Measurements from ENCODE around the gene ACTN4. TPM values are rescaled to one million over a fixed set of nuclear protein-coding genes. Genes with fewer than 3 reads are reported as not detected.

ACTN4 gene
- total RNA-seq, 1 experiment from 2014 or later, result 1,083 TPM

GRCh38 chr19:38660724-38661123 is 13.3 kb downstream of the ACTN4 start:
- no peak for DNase-seq (ENCODE audit: low spot score)

- peak; percentile 79 for DNase-seq (ENCODE audit: low spot score)
Measured at GRCh38 chr19:38661136-38661535, 13.7 kb downstream of the ACTN4 start.

- DNase-seq (ENCODE audit: low spot score), result peak; percentile 100
Measured at GRCh38 chr19:38661996-38662395, 14.5 kb downstream of the ACTN4 start.

- DNase-seq (ENCODE audit: low spot score), result no peak
Measured at GRCh38 chr19:38662537-38663155, 15.2 kb downstream of the ACTN4 start.

GRCh38 chr19:38663156-38663651 is 15.8 kb downstream of the ACTN4 start:
- no peak for DNase-seq (ENCODE audit: low spot score)

- DNase-seq (ENCODE audit: low spot score), result no peak
Measured at GRCh38 chr19:38663957-38664502, 16.6 kb downstream of the ACTN4 start.

- peak; percentile 56 for DNase-seq (ENCODE audit: low spot score)
Measured at GRCh38 chr19:38664503-38665211, 17.2 kb downstream of the ACTN4 start.

- DNase-seq (ENCODE audit: low spot score), result no peak
Measured at GRCh38 chr19:38665219-38665931, 17.9 kb downstream of the ACTN4 start.

GRCh38 chr19:38665950-38666662 is 18.7 kb downstream of the ACTN4 start:
- peak; percentile 91 for DNase-seq (ENCODE audit: low spot score)

GRCh38 chr19:38666663-38667511 is 19.4 kb downstream of the ACTN4 start:
- DNase-seq (ENCODE audit: low spot score), result peak; percentile 49

- no peak for DNase-seq (ENCODE audit: low spot score)
Measured at GRCh38 chr19:38667661-38668171, 20.3 kb downstream of the ACTN4 start.

GRCh38 chr19:38669552-38669951 is 22.1 kb downstream of the ACTN4 start:
- no peak for DNase-seq (ENCODE audit: low spot score)

- peak; percentile 86 for DNase-seq (ENCODE audit: low spot score)
Measured at GRCh38 chr19:38670921-38671398, 23.5 kb downstream of the ACTN4 start.

GRCh38 chr19:38671654-38672053 is 24.2 kb downstream of the ACTN4 start:
- no peak for DNase-seq (ENCODE audit: low spot score)

GRCh38 chr19:38673030-38673429 is 25.6 kb downstream of the ACTN4 start:
- no peak for DNase-seq (ENCODE audit: low spot score)

GRCh38 chr19:38674388-38675171 is 27.1 kb downstream of the ACTN4 start:
- no peak for DNase-seq (ENCODE audit: low spot score)

GRCh38 chr19:38675611-38676010 is 28.2 kb downstream of the ACTN4 start:
- peak; percentile 30 for DNase-seq (ENCODE audit: low spot score)

GRCh38 chr19:38676023-38676877 is 28.8 kb downstream of the ACTN4 start:
- DNase-seq (ENCODE audit: low spot score), result no peak

Measured in HT-29 (cell line).